Renal cortex interstitium (tissue), 15 donors: ENCODE results near the gene MARCHF4. TPM values are rescaled to one million over a fixed set of nuclear protein-coding genes. Genes with fewer than 3 reads are reported as not detected.

Experiments used
- DNase-seq, 11 donors: peaks; one replicate each; pipeline ENCODE4 v3.0.0-alpha.2; 2013; ENCODE audit warnings: low read depth in 9 of 11, low spot score in 4 of 11; ENCODE audit errors: extremely low read depth in 1 of 11
- long read RNA-seq, 16 experiments: transcript quantifications; one replicate each; lab custom pipeline, GENCODE V29; 2026
- polyA plus RNA-seq, 3 donors: library from polyadenylated mRNA; unstranded; fragments of 120-200 nt; gene quantifications; one replicate each; pipeline ENCODE4 v1.2.1, GENCODE V29; 2013; ENCODE audit not compliant: insufficient read length in 3 of 3

Gene MARCHF4, protein sequence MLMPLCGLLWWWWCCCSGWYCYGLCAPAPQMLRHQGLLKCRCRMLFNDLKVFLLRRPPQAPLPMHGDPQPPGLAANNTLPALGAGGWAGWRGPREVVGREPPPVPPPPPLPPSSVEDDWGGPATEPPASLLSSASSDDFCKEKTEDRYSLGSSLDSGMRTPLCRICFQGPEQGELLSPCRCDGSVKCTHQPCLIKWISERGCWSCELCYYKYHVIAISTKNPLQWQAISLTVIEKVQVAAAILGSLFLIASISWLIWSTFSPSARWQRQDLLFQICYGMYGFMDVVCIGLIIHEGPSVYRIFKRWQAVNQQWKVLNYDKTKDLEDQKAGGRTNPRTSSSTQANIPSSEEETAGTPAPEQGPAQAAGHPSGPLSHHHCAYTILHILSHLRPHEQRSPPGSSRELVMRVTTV
- under 1 TPM; 0.06 to 0.11 (median 0.09) TPM for polyA plus RNA-seq
- long read RNA-seq, donor 1, result 0 reads
- long read RNA-seq, donor 2, result 0 reads
- long read RNA-seq, donor 3, result 0 reads
- long read RNA-seq, donor 4, result 0 reads
- long read RNA-seq, donor 5, result 0 reads
- long read RNA-seq, donor 6, result 0 reads
- long read RNA-seq, donor 7, result 0 reads
- long read RNA-seq, donor 8, result 0 reads
- long read RNA-seq, donor 9, result 0 reads
- long read RNA-seq, donor 10, result 0 reads
- long read RNA-seq, donor 11, result 0 reads
- long read RNA-seq, donor 12, result 0 reads
- long read RNA-seq, donor 13, result 0 reads
- long read RNA-seq, donor 14, result 0 reads
- long read RNA-seq, donor 15, result 0 reads
- long read RNA-seq, donor 16, result 0 reads

DNA sequence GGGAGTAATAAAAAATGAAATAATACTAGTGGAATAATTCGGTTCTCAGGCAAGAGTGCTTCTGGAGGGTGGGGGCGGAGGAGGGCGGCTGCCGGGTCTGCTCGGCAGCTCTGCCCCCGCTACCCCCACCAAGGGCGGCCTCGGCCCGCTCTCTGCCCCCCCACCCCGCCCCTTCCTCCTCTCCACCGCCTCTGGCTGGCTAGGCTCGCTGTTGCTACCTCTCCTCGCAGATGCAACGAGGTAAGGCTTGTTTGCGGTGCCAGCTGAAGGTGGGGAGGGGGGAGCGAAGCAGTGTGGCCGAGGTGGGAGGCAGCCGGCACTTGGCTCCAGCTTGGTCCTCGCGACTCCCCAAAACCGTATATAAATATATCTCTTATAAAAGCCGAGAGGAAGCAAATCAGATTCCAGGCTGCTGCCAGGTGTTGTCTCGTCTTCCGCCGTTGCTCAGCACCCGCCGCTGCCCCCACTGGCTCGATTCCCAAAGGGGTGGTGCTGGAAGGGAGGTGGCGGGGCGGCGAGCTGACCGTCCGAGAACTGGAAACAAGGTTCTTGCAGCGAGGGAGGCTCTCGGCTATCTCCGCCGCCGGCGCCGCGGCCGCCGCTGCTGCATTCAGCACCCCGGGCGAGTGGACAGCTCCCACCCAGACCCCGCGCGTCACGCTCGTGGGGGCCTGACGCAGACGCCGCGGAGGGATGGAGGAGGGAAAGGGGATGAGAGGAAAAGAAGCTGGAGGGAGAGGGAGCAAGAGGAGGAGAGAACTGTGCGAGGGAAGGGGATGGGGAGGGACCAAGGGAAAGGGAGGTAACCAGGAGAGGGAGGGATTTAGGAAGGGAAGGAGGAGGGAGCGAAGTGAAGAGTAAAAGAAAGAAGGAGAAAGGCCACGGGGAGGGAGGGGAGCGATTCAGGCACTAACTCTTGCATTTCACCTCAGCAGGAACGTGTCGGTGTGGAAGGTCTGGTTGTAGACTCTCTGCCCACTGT is at the start of gene MARCHF4:
Gene MARCHF4 (minus strand): TSS at position 763 of the 982 bp plus-strand sequence. CDS start 2,223 bp downstream, outside the sequence.
- DNase-seq, result peak; percentile 52 to 82 (median 77)

DNA sequence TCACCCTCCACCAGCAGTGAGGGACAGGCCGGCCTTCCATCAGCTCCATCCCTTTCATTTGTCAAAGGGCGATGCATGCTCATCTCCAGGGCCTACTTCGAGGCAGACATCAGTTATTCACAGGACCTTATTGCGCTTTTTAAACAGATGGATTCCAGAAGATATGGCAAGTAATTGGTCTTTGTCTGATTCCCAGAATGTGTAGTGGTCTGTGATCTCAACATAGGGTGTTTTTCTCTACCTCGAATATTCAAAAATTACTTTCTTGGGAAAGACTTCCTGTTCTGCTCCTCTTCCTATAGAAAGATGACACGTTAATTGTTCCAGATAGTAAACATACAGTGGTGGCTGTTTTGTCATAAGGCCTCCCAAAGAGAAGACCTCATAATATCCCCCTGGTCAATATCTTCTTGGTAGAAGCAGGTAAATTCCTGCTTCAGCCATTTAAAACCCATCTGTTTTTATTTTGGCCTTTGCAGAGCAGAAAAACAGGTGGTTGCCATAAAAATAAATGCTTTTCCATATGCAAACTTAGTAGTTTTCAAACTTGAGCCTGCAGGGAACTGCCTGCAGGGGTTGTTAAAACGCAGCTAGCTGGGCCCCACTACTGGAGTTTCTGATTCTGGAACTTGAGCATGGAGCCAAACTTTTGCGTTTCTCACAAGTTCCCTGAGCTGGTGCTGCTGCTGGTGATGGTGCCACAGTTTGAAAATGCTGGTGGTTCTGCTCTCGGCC is 48.3 kb upstream of the MARCHF4 start:
- DNase-seq, result no peak

DNA sequence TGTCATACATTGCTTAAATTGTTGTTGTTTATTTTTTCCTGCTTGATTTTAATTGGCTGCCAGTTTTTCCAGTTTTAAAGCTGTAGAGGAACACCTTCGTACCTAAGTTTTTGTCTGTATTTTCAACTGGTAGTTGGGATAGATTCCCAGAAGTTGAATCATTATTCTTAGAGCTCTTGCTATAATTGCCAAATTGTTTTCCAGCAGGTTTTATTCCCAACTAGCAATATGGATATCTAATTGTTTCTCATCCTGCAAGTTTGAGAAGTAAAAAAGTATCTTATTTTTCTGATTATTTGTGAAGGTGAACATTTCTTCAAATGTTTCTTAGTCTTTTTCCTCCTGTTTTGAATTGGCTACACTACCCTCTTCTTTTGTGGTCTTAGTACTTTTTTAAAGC is 46.7 kb upstream of the MARCHF4 start:
- no peak for DNase-seq

GRCh38 chr2:216416571-216417307 is 44.5 kb upstream of the MARCHF4 start:
- no peak for DNase-seq

DNA sequence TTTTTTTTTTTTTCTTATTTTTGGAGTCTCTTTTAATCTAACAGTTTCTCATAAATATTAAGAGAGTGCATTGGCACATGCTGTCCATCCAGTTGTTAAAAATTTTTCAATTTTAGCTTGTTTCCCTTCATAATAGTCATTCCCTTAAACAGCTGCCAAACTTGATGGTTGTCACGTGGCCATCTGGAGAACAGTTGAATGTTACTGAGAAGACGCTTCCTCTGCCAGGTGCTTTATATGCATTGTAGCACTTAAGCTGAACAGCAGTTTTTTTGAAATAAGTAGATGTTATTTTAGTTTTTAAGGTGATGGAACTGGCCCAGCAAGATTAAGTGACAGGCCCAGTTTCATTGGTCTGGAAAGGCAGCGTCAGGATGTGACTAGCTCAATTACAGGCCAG is 43.3 kb upstream of the MARCHF4 start:
- DNase-seq, result no peak

- no peak for DNase-seq
Measured at GRCh38 chr2:216414772-216415319, 42.6 kb upstream of the MARCHF4 start.

DNA sequence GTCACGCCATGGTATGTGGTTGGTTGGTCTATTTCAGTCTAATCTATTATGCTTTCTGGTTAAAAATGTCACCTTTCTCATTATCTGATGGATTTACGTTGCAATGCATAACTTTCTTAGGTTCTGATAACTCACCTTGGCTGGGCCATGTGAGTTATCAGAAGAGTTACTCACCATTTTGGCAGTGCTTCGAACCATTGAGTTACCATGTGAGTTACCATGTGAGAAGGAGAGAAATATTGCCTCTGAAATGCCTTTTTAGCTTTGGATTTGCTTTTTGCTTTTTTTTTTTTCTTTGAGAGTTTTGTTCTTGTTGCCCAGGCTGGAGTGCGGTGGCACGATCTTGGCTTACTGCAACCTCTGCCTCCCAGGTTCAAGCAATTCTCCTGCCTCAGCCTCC is 41.6 kb upstream of the MARCHF4 start:
- DNase-seq, result no peak

GRCh38 chr2:216412022-216412999 is 40.0 kb upstream of the MARCHF4 start, which contains the start of gene SMARCAL1:
Gene SMARCAL1 (plus strand): TSS chr2:216412484. CDS start chr2:216414705, 2,221 bp downstream.
- DNase-seq, result peak; percentile 97 to 99 (median 99)

DNA sequence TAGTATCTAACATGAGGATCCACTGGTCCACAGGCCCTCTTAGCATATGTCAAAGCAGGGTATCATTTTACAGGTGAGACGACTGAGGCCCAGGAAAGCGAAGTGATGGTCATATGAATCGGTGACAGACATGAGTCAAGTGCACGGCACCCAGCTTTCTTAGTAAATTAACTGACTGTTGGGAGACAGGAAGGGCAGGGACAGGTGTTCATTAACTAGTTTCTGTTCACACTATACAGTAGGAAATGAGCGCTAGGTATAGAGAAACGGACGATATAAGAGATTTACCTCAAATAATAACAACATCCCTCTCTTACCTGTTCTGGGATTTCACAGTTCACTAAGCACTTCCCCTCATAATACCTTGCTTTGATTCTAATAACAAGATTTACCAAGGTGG is 38.3 kb upstream of the MARCHF4 start:
- no peak for DNase-seq

GRCh38 chr2:216408426-216409290 is 36.4 kb upstream of the MARCHF4 start:
- no peak for DNase-seq

DNA sequence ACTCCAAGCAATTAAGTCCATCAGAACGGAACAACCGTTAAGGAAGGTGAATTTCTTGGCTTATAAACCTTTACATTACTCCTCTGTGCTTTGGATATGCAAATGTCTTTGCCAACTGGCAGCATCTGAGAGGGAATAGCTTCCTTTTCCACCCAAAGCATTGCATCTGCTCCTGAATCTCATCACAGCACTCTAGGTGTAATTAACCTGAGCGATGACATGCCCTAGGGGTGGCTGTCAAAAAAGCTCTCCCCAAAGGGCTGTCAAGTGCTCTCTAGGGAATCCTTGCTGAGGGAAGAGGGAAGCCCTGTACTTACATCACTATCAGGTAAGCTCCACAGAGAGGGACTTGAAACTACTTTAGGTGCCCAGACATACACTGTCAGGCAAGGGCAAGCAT is 34.5 kb upstream of the MARCHF4 start:
- no peak for DNase-seq

DNA sequence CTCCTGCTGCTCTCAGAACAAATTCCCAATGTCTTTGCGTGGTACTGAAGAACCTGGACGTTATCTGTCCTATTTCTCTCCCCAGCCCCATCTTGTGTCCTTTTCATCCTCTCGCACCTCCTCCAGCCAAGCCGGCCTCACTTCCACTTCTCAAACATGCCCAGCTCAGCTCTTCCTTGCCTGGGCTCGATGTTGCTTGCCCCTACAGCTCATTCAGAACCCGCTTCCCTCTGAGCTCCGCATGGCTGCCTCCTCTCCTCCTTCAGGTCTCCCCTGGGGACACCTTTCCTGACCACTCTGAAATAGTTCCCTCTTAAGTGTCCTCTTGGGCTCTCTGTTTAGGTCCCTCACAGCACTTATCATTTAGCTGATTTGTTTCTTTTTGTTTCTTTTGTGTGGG is 33.3 kb upstream of the MARCHF4 start:
- no peak for DNase-seq

- DNase-seq, result peak in 2 of 11 donors; percentile 10 to 14
Measured at GRCh38 chr2:216404010-216404618, 31.8 kb upstream of the MARCHF4 start.

- DNase-seq, result no peak
Measured at GRCh38 chr2:216402751-216403150, 30.5 kb upstream of the MARCHF4 start.

GRCh38 chr2:216399621-216400020 is 27.3 kb upstream of the MARCHF4 start:
- peak in 4 of 11 donors; percentile 9 to 23 (median 12) for DNase-seq
